ENCODE measurements around the gene CDSN. TPM values are rescaled to one million over a fixed set of nuclear protein-coding genes. Genes with fewer than 3 reads are reported as not detected.

CDSN gene
- total RNA-seq, 1 experiment from 2014 or later, result 0.12 TPM

GRCh38 chr6:31096215-31096614 is 24.0 kb downstream of the CDSN start (continued):
- TF ChIP-seq REST (IDR thresholded peaks at IDR 0.05; ENCODE audit: low read depth), result no peak
- no peak for TF ChIP-seq SP1 (IDR thresholded peaks at IDR 0.05; ENCODE audit: low read depth)
- no peak for TF ChIP-seq EGR1 (IDR thresholded peaks at IDR 0.05; ENCODE audit: low read depth)
- TF ChIP-seq YY1 (IDR thresholded peaks at IDR 0.05; ENCODE audit: extremely low read depth, insufficient replicate concordance, low read depth, low read length), result no peak

- ATAC-seq, result no peak
- Histone ChIP-seq H3K4me1 (ENCODE audit: control insufficient read depth in 1 of 2, insufficient read depth in 2 of 2, low read length in 2 of 2) (peaks cover 0 to 6% of the 10 kb centered on the region in 2 experiments; a peak in 2 of 4 replicates), H3K9me2 (ENCODE audit: insufficient read depth) (no peaks in the 10 kb centered on the region), H3K27me3 (ENCODE audit: insufficient read depth, low read length) (no peaks in the 10 kb centered on the region), H3K9ac (ENCODE audit: low read length) (no peak overlapping the region), H3K4me2 (ENCODE audit: low read length) (no peak overlapping the region), H3K9me3 (ENCODE audit: control insufficient read depth in 1 of 2, insufficient read depth in 1 of 2, low read depth in 1 of 2, low read length in 2 of 2) (no peaks in the 10 kb centered on the region), H3K27ac (ENCODE audit: low read depth, low read length) (no peak overlapping the region), H3K79me2 (ENCODE audit: insufficient read depth, low read length) (no peaks in the 10 kb centered on the region), H3K36me3 (ENCODE audit: control insufficient read depth in 1 of 2, insufficient read depth in 2 of 2, low read length in 2 of 2) (no peaks in the 10 kb centered on the region), H2AFZ (ENCODE audit: low read depth, low read length, poor library complexity, severe bottlenecking) (no peak overlapping the region), H4K20me1 (ENCODE audit: insufficient read depth) (no peaks in the 10 kb centered on the region), H3K4me3 (replicated peaks in 1 of 2; ENCODE audit: low read depth in 1 of 2, low read length in 2 of 2) (no peak overlapping the region)
- no peak for TF ChIP-seq ATF3 (IDR thresholded peaks at IDR 0.05)
- no peak for TF ChIP-seq REST (IDR thresholded peaks at IDR 0.05; ENCODE audit: low read depth)
- TF ChIP-seq SP1 (IDR thresholded peaks at IDR 0.05; ENCODE audit: low read depth), result no peak
- TF ChIP-seq POLR2A (IDR thresholded peaks at IDR 0.05; ENCODE audit: borderline replicate concordance, extremely low read depth, insufficient read depth, insufficient read length), result no peak
- no peak for TF ChIP-seq SIN3A (IDR thresholded peaks at IDR 0.05; ENCODE audit: low read depth)
- ChIA-PET RAD21 (ENCODE audit: low non-redundant PET in 1 of 2, low total read pairs in 2 of 2, uncharacterized antibody in 2 of 2, unreplicated experiment in 2 of 2) (no interaction called here), POLR2A (no interaction called here), CTCF (no interaction called here)
- DNase-seq (ENCODE audit: low read depth, low spot score), result no peak
- intact Hi-C loops (cut with micrococcal nuclease), result no loop called here
- no TSS peak for BruUV-seq (replicated peaks)
Observed at GRCh38 chr6:31094389-31094881, 25.8 kb downstream of the CDSN start.
